Keratinocyte (primary cell): Measurements from ENCODE around the gene PLXNA2. TPM values are rescaled to one million over a fixed set of nuclear protein-coding genes. Genes with fewer than 3 reads are reported as not detected.

ENCODE experiments used
- DNase-seq: peaks from one replicate; pipeline ENCODE4 v3.0.0-alpha.2; 2011; ENCODE audit warnings: low read depth, missing footprints, low spot score
- FAIRE-seq: peaks from 2 replicates; lab custom pipeline; 2011; peaks lifted over from hg19 to GRCh38; lab: Jason Lieb, UNC
- H2AFZ ChIP-seq: 2 replicates; pipeline ENCODE4 v1.6.0; 2012; ENCODE audit warnings: low read length, control low read depth, inconsistent platforms; ENCODE audit not compliant: control insufficient read depth
- H3K27ac ChIP-seq: 2 replicates; pipeline ENCODE4 v1.5.1; 2011; ENCODE audit warnings: low read length; ENCODE audit not compliant: control insufficient read depth, insufficient read depth
- H3K27me3 ChIP-seq: 3 replicates; pipeline ENCODE4 v1.6.0; 2011; ENCODE audit warnings: low read length; ENCODE audit not compliant: control insufficient read depth, insufficient read depth; ENCODE audit errors: extremely low read depth
- H3K36me3 ChIP-seq, 2 experiments: 2 replicates in 1 of 2; 3 replicates in 1 of 2; pipeline ENCODE4 v1.5.1; 2011; ENCODE audit warnings: low read length in 2 of 2, mild to moderate bottlenecking in 1 of 2; ENCODE audit not compliant: control insufficient read depth in 2 of 2, insufficient read depth in 2 of 2; ENCODE audit errors: extremely low read depth in 1 of 2
- H3K4me1 ChIP-seq: 3 replicates; pipeline ENCODE4 v1.5.1; 2011; ENCODE audit warnings: low read length; ENCODE audit not compliant: control insufficient read depth, insufficient read depth; ENCODE audit errors: extremely low read depth
- H3K4me2 ChIP-seq: 3 replicates; pipeline ENCODE4 v1.6.0; 2011; ENCODE audit warnings: low read depth, low read length; ENCODE audit not compliant: control insufficient read depth, insufficient read depth; ENCODE audit errors: extremely low read depth
- H3K4me3 ChIP-seq, 3 experiments: fragments of 200-600 bp in 1 of 3; sonication (generic) in 1 of 3; 2 replicates in 2 of 3; 3 replicates in 1 of 3; pipeline ENCODE4 v1.5.1; 2011 to 2016; ENCODE audit warnings: low read length in 3 of 3, mild to moderate bottlenecking in 3 of 3, control low read depth in 2 of 3, inconsistent platforms in 1 of 3, low read depth in 1 of 3, mixed read lengths in 1 of 3, mixed run types in 1 of 3, moderate library complexity in 1 of 3; ENCODE audit not compliant: control insufficient read depth in 2 of 3, insufficient read depth in 2 of 3; ENCODE audit errors: extremely low read depth in 1 of 3
- H3K79me2 ChIP-seq: 2 replicates; pipeline ENCODE4 v1.6.0; 2012; ENCODE audit warnings: low read length; ENCODE audit not compliant: control insufficient read depth, insufficient read depth
- H3K9ac ChIP-seq: 3 replicates; pipeline ENCODE4 v1.6.0; 2011; ENCODE audit warnings: low read length; ENCODE audit not compliant: control insufficient read depth, insufficient read depth; ENCODE audit errors: extremely low read depth
- H3K9me1 ChIP-seq: 3 replicates; pipeline ENCODE4 v1.6.0; 2011; ENCODE audit warnings: low read length; ENCODE audit not compliant: control insufficient read depth, insufficient read depth; ENCODE audit errors: extremely low read depth
- H3K9me3 ChIP-seq: 2 replicates; pipeline ENCODE4 v1.5.1; 2012; ENCODE audit warnings: low read depth, low read length; ENCODE audit not compliant: control insufficient read depth
- H4K20me1 ChIP-seq: 3 replicates; pipeline ENCODE4 v1.6.0; 2011; ENCODE audit warnings: low read length; ENCODE audit not compliant: control insufficient read depth, insufficient read depth; ENCODE audit errors: extremely low read depth
- CTCF ChIP-seq, 3 experiments: IDR thresholded peaks in 1 of 3; conservative IDR thresholded peaks in 1 of 3; optimal IDR thresholded peaks in 1 of 3; 2 replicates in 2 of 3; 3 replicates in 1 of 3; pipeline versions ENCODE3 to v1.5.1; 2011; ENCODE audit warnings: low read length in 3 of 3, mild to moderate bottlenecking in 3 of 3, moderate library complexity in 2 of 3, control low read depth in 1 of 3, inconsistent platforms in 1 of 3; ENCODE audit not compliant: insufficient read depth in 2 of 3; ENCODE audit errors: extremely low read depth in 1 of 3
- EZH2 ChIP-seq: IDR thresholded peaks from one replicate; pipeline ENCODE4 v1.6.1; 2012; ENCODE audit warnings: inconsistent platforms, mild to moderate bottlenecking, low read length, moderate library complexity
- dilution Hi-C: fragments of 300-500 bp; cut with MboI; formaldehyde crosslinking; loops from one replicate; pipeline ENCODE4 v1.7.0; 2020; ENCODE audit warnings: low sequenced_read_pairs; ENCODE audit not compliant: extremely low pct_ligation_motif_present
- polyA plus RNA-seq, 5 experiments: library from polyadenylated mRNA; depleted of rRNA in 3 of 5; stranded (reverse) in 3 of 5; stranded (forward) in 1 of 5; unstranded in 1 of 5; fragments of >200 nt; gene quantifications; 1 replicate in 1 of 5; 2 replicates in 3 of 5; 3 replicates in 1 of 5; pipeline versions ENCODE4 v1.2.1 to v1.2.3, GENCODE V29; 2011 to 2012; ENCODE audit warnings: missing spikeins in 2 of 5, low read depth in 1 of 5, low replicate concordance in 1 of 5

The PLXNA2 gene
- polyA plus RNA-seq, 1 donor (not counting 4 experiments of a cell fraction or from before 2014, with no cell fraction given) = 6.7 TPM

GRCh38 chr1:208052135-208052534 is 192.0 kb downstream of the PLXNA2 start:
- DNase-seq (no peak), FAIRE-seq (no peak)
- Histone ChIP-seq H2AFZ (no peak overlapping the region), H3K4me1 (peaks cover 27% of the 10 kb centered on the region), H3K9me3 (no peaks in the 10 kb centered on the region), H3K9ac (no peak overlapping the region), H3K27ac (no peak overlapping the region), H3K79me2 (no peaks in the 10 kb centered on the region), H3K4me2 (no peak overlapping the region), H4K20me1 (no peaks in the 10 kb centered on the region), H3K27me3 (no peaks in the 10 kb centered on the region), H3K9me1 (peaks cover 8% of the 10 kb centered on the region), H3K36me3 (peaks cover 13 to 16% of the 10 kb centered on the region in 2 experiments), H3K4me3 (no peak overlapping the region)
- TF ChIP-seq EZH2 (no peak), CTCF (optimal IDR thresholded peaks at IDR 0.05 in 1 of 3, IDR thresholded peaks at IDR 0.05 in 1 of 3, conservative IDR thresholded peaks at IDR 0.05 in 1 of 3; ENCODE audit: extremely low read depth in 1 of 3, insufficient read depth in 2 of 3, low read length in 3 of 3) (no peak)
- dilution Hi-C loops = no loop called here

DNA sequence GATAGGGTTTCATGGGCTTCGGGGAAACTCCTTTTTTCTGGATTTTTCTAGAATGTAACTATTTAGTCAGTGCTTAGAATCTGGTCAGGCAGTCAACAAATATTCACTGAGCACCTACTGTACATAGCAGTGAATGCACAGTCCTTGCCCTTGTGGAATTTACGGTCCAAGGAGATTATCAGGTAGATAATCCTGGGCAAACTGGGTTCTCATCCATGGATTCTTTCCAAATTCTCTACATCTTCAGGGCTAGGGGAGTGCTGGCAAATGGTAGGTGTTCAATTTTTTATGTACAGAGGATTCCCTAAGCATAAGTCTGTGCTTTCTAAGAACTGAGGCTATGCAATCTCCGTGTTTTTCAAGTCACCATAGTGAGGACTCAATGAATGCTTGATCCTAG is 192.5 kb downstream of the PLXNA2 start:
- Histone ChIP-seq H3K9me1 (peaks cover 8% of the 10 kb centered on the region), H3K4me1 (peaks cover 32% of the 10 kb centered on the region), H2AFZ (no peak overlapping the region), H3K9me3 (no peaks in the 10 kb centered on the region), H3K4me2 (no peak overlapping the region), H3K27ac (no peak overlapping the region), H4K20me1 (no peaks in the 10 kb centered on the region), H3K79me2 (no peaks in the 10 kb centered on the region), H3K9ac (no peak overlapping the region), H3K27me3 (no peaks in the 10 kb centered on the region), H3K4me3 (no peak overlapping the region), H3K36me3 (peaks cover 13 to 15% of the 10 kb centered on the region in 2 experiments)
- DNase-seq = no peak
- no peak for FAIRE-seq
- dilution Hi-C loops = no loop called here
- TF ChIP-seq CTCF (optimal IDR thresholded peaks at IDR 0.05 in 1 of 3, IDR thresholded peaks at IDR 0.05 in 1 of 3, conservative IDR thresholded peaks at IDR 0.05 in 1 of 3; ENCODE audit: extremely low read depth in 1 of 3, insufficient read depth in 2 of 3, low read length in 3 of 3) (no peak), EZH2 (no peak)
